HTR-8/SVneo (cell line): ENCODE data around the gene FNDC11.

Experiments used
- DNase-seq: peaks from one replicate; pipeline ENCODE4 v3.0.0; 2011; ENCODE audit warnings: low spot score, mixed read lengths; ENCODE audit not compliant: insufficient read length
- FAIRE-seq: peaks from 2 replicates; lab custom pipeline; 2011; peaks lifted over from hg19 to GRCh38; lab: Jason Lieb, UNC

Gene FNDC11

DNA sequence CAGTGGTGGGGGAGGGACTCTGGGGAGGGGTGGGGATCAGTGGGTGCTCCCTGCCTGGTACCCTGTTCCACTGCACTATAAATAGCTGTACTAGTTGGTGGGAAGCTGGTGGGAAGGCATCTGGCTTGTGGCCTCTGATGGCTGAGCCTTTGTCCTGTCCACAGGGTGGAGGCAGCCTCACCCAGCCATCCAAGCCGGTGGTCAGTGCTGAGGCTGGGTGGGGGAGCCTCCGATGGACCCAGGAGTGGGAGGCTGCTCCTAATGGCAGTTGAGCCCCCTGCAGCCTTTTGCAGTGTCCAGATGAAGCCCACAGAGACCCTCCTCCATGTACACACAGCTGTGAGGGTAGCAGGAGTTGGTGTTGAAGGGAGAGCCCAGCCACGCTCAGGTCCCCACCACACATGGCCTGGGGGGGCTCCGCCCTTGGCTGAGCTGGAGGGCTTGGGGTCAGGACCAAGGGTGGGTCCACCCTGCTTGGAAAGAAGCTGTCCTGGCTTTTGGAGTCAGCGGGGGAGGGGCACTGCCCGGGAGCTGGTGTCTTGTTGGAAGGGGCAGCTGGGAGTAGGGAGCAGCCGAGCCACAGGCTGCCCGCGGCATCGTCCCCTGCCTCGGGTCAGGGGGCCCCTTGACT lies 30.9 kb upstream of the FNDC11 start:
- DNase-seq (no peak), FAIRE-seq (peak; percentile 42)

DNA sequence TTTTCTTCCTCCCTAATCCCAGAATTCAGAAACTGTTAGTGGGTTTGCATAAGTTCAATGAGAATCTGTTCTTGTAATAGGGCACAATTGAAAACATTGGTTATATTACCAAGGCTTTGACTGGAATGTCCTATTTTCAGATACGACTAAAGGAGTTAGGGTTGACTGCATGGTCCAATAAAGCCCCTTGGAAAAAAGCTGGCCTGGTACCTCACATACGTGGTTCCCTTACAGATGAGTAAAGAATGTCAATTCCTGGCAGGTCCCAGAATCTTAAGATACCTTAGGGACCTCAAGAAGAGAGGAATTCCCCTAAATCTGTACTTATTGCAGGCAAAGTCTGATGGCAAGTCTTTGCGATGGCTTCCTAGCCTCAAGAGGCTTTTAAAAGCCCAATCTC lies 28.8 kb upstream of the FNDC11 start:
- FAIRE-seq (no peak), DNase-seq (no peak)

DNA sequence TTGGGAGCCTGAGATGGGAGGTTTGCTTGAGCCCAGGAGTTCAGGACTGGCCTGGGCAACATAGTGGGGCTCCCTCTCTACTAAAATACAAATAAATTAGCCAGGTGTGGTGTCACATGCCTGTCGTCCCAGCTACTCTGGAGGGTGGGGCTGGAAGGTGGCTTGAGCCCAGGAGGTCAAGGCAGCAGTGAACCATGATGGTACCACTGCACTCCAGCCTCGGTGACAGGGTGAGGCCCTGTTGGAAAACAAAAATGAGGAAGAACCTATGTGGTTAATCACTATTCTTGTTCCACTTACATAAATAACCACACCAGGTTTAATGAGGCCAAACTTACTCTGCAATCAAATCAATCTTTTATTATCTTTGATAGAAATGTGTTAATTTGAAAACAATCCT lies 28.0 kb upstream of the FNDC11 start:
- FAIRE-seq (peak; percentile 94), DNase-seq (no peak)

- FAIRE-seq (no peak), DNase-seq (no peak)
These were observed 26.8 kb upstream of the FNDC11 start for GRCh38 chr20:63527184-63527583.

DNA sequence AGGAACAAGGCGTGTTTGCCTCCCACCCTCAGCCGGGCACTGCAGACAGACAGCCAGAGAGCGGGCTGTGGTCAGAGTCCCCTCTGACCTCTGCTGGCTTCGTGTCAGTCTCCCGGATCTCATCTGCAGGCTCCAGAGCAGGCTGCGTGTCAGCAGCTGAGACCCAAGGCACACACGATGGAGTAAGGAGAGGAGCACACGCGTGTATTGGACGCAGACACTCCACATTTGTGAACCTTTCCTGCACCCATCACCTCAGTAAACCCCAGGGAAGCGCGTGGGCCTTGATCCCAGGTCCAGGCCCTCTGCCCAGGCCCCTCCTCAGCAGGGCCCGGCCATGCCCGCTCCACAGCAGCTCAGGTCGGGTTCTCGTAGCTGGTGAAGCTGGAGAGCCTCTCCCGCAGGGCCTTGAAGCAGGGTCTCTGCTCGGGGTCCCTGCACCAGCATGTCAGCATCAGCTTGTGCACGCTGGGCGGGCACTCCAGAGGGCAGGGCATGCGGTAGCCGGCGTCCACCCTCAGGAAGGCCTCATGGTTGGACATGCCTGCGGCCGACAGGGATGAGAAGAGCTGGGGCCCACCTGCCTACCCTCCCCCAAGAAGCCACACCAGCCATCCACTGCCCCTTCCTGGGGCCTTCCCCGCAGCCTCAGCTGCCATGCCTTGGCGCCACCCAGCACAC lies 24.6 kb upstream of the FNDC11 start:
- FAIRE-seq (no peak), DNase-seq (no peak)

DNA sequence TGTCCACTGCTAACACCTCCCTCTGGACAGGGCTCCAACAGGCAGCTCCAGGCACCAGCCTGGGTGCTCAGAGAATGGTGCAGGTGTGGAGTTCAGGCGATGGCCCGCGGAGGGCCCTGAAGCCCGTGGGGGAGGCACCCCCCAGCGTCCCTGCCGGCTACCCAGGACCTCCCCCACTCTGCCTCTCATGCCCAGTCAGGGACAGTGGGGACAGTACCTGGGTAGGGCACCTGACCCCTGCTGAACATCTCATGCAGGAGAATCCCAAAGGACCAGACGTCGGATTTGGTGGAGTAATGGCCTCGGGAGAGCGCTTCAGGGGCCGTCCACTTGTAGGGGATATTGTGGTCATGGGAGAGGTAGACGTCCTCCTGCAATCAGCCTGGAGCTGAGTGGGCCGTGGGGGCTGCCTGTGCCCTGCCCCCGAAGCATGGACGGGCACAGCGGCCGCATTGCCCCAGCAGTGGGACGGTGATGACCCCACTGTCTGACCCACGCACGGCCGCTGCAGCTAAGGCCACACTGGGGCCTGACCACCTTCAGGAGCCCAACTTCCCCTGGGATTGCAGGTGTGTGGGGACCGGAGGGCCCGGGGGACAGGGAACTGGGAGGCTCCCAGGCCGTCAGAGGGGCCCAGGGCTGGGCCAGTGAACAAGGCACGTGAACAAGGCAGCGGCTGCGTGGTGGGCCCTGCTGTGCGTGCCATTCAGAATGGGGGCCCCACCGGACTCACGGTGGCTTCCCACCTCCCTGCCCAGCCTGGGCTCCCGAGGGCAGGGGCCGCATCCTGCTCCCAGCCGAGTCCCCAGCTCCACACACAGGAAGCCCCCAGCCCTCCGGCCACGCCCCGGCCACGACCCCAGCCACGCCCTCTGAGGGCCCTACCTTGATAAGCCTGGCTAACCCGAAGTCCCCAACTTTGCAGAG lies 23.8 kb upstream of the FNDC11 start:
- no peak for FAIRE-seq
- no peak for DNase-seq

DNA sequence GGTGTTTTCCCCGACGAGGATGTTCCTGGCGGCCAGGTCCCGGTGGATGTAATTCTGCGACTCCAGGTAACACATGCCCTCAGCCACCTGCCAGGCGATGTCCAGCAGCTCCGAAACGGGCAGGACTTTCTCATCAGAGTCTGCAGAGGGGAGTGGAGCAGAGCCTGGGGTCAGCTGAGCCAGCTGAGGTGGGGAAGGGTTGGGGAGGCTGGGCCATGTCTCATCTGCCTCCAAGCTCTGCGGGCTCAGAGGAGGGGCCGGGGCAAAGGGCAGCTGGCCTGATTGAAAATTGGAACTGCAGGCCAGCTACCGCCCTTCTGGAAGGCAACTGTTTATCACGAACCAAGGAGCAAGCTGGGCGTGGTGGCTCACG lies 23.2 kb upstream of the FNDC11 start:
- no peak for FAIRE-seq
- no peak for DNase-seq

DNA sequence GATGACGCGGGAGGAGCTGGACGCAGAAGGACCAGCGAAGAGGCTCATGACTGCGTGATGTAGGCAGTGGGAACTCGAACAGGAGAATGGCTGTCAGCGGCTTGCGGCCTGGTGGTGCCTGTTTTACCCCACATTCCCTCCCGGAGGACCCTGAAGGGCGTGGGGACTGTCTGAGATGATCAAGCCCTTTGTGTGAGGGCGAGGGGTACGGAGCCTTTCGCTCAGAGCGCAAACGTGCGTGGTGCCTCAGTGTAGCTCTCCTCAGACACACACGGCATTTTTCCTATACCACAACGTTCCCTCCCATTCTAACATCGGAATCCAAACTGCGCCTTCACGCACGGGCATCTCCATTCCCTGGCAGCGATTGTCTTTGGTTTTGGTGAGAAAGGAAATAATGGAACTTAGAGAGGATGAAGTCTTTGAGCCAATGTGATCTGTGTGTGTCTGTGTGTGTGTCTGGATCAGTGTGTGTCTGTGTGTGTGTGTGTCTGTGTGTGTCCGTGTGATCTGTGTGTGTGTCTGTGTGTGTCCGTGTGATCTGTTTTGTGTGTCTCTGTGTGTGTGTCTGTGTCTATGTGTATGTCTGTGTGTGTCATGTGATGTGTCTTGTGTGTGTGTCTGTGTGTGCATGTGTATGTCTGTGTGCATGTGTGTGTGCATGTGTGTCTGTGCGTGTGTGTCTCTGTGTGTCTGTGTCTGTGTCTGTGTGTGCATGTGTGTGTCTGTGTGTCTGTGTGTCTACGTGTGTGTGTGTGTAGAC lies 22.1 kb upstream of the FNDC11 start:
- peak; percentile 100 for FAIRE-seq
- DNase-seq, result no peak

DNA sequence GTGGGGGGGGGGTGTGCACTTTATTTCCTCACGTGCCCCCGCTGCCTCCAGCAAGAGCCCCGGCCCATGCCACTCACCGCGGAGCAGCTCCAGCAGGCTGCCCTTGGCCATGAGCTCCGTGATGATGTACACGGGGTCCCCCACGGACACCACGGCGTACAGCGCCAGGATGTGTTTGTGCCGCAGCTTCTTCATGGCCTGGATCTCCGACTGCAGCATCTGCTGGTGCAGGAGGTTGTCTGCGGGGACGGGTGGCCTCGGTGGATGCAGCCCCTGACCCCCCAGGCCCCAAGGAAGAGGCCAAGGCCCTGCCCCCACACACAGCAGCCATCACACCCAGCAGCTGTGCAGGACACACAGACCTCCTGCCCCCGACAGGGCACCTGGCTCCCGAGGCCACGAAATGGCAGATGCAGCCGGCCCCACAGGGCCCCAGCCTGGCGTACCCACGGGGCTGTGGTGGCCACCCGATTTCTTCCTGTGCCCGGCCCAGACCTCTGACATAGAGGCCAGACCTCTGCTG lies 21.4 kb upstream of the FNDC11 start:
- FAIRE-seq (no peak), DNase-seq (no peak)

DNA sequence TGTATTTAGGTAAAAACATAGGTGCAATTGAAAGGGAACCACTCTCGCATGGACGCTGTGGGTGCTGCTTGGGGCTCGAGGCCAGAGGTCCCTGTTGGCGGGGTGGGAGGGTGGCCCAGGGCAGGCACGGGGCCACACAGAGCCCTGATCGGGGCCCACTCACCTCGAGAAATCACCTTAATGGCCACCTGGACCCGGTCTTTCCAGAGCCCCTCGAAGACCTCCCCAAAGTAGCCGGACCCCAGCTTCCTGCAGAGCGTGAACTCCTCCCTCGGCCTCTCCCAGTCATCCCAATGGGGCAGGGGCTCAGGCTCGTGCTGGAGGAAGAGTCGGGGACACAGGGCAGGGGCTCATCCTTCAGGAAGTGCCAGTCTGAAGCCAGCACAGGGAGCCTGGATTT lies 20.6 kb upstream of the FNDC11 start:
- DNase-seq, result no peak
- FAIRE-seq, result no peak

DNA sequence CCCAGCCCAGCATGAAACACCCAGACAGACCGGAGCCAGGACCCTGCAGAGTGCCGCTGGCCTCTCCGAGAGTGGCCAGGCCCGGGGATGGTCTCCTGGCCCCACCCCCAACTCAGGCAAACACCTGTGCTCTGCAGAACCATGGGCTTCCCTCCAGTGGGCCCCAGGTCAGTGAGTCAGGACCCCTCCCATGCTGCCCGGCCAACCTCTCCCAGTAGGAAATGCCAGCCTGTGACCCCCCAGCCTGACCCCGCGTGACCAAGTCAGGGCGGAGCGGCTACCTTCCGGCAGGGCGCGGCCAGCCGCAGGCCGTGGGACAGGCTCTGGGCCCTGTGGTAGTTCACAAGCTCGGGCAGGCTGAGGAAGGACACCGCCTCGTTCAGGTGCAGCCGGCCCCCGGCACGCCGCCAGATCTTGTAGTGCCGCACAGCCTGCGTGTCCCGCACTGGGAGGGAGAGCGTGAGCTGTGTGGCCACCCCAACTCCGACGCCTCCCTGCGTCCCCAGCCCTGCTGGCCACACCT lies 20.0 kb upstream of the FNDC11 start:
- no peak for FAIRE-seq
- DNase-seq, result no peak

DNA sequence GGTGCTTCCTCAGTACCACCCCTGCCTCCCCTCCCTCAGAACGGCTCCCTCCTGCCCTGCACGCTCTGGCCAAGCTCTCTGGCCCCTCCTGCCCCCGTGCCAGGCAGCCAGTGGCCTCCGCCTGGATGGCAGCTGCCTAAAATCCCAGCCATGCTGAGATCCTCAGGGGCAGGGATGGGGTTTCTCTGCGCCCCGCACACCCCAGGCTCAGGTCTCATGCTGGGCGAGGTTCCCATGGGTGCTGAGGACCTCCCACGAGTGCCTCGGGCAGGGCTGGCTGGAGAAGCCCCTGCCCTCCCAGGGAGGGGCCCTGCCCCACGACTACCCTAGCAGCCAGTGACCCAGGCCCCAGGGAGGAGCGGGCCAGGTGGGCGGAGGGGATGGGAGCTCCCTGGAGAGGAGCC lies 19.5 kb upstream of the FNDC11 start:
- FAIRE-seq (no peak), DNase-seq (no peak)

- peak; percentile 89 for FAIRE-seq
- DNase-seq, result no peak
These were observed 18.9 kb upstream of the FNDC11 start for GRCh38 chr20:63534831-63535651.

DNA sequence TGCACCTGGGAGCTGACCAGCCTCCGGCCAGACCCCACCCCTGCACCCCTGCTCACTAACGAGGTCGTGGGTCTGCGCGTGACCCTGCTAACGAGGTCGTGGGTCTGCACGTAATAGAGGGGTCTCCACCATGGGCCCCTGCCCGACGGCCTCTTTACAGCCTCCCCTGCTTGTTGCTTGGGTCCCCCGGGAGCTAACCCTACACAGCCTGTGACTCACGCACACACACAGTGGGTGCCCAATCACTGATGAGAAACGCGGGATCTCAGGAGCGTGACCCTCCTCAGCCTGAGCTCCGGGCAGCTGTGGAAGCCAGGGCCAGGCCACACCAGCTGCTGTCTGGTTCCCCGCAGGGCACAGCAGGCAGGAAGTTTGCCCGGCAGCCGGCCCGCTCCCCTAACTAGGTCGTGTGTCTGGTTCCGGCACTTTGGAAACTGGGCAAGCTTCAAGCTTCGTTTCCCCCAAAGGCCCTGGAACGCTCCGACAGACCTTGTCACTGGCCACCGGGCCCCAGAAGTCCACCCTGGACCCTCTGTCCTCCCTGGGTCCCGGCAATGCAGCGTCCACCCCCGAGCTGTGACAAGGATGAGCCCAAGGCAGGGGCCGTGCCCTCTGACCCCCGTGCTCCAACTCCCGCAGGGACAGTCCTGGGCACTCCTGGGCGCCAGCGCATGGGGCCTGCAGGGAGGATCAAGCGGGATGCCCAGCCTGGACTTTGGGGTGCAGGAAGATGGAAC lies 17.6 kb upstream of the FNDC11 start:
- FAIRE-seq (peak; percentile 70), DNase-seq (no peak)

- FAIRE-seq (peak; percentile 46), DNase-seq (no peak)
These were observed 16.9 kb upstream of the FNDC11 start, which contains the start of gene PTK6 for GRCh38 chr20:63536997-63537524. PTK6 (minus strand) TSS chr20:63537376; CDS start chr20:63537314, 62 bp downstream.

- peak; percentile 99 for FAIRE-seq
These were observed 16.3 kb upstream of the FNDC11 start for GRCh38 chr20:63537525-63538203.

More at GRCh38 chr20:63537525-63538203, 16.3 kb upstream of the FNDC11 start:
- peak; percentile 100 for DNase-seq
